ENCODE results near the gene PROB1.
A peak's percentile ranks its signal among the peaks of the same experiment; 100 is the strongest.
"Not testable (repeated sequence)": the region's sequence is repeated elsewhere in the genome, so short reads cannot be mapped to it uniquely, and the experiment has no call there.

Gene PROB1, protein sequence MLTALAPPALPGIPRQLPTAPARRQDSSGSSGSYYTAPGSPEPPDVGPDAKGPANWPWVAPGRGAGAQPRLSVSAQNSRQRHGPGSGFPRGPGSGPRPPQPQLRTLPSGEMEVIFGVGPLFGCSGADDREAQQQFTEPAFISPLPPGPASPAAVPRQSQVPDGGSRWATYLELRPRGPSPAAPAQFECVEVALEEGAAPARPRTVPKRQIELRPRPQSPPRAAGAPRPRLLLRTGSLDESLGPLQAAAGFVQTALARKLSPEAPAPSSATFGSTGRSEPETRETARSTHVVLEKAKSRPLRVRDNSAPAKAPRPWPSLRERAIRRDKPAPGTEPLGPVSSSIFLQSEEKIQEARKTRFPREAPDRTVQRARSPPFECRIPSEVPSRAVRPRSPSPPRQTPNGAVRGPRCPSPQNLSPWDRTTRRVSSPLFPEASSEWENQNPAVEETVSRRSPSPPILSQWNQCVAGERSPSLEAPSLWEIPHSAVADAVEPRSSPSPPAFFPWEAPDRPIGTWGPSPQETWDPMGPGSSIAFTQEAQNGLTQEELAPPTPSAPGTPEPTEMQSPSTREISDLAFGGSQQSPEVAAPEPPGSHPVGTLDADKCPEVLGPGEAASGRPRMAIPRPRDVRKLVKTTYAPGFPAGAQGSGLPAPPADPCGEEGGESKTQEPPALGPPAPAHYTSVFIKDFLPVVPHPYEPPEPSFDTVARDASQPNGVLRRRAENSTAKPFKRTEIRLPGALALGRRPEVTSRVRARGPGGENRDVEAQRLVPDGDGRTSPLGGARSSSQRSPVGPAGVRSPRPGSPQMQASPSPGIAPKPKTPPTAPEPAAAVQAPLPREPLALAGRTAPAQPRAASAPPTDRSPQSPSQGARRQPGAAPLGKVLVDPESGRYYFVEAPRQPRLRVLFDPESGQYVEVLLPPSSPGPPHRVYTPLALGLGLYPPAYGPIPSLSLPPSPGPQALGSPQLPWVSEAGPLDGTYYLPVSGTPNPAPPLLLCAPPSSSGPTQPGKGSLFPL

GRCh38 chr5:139394654-139395566 is at the start of gene PROB1:
TSS of gene PROB1 (minus strand) at chr5:139395104. CDS start at chr5:139395081, 23 bp downstream.
- no peak for DNase-seq (ENCODE audit: low read depth in 2 of 2)

DNA sequence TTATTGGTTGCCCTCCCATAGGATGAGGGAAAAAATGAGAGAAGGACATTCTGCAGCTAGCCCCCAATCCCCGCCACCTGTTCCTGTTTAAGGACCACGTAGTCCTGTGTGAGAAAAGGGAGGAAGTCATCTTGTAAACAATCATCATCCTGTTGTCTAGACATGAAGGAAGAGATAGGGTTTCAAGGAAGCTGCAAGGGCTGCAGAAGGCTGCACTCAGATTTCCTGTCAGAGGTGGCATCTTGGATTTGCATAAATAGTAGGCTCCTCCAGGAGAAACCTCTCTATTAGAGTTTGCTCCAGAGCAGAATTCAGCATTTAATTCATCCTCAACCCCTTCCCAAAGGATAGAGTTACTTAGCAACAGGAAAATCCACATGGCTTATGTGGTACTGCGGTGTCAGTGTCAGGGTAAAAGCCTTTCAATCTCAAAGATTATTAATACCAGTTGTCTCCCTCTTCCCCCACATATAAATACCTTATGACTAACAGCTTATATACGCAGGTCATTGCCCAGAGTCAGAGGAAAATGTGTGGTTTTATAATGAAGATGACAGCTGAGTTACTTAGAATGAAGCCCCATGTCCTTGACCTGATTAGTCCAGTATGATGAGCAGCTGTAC is 49.0 kb upstream of the PROB1 start:
- DNase-seq (ENCODE audit: low read depth in 2 of 2), result no peak

GRCh38 chr5:139440416-139440815 is 45.5 kb upstream of the PROB1 start:
- DNase-seq (ENCODE audit: low read depth in 2 of 2), result not testable (repeated sequence)

DNA sequence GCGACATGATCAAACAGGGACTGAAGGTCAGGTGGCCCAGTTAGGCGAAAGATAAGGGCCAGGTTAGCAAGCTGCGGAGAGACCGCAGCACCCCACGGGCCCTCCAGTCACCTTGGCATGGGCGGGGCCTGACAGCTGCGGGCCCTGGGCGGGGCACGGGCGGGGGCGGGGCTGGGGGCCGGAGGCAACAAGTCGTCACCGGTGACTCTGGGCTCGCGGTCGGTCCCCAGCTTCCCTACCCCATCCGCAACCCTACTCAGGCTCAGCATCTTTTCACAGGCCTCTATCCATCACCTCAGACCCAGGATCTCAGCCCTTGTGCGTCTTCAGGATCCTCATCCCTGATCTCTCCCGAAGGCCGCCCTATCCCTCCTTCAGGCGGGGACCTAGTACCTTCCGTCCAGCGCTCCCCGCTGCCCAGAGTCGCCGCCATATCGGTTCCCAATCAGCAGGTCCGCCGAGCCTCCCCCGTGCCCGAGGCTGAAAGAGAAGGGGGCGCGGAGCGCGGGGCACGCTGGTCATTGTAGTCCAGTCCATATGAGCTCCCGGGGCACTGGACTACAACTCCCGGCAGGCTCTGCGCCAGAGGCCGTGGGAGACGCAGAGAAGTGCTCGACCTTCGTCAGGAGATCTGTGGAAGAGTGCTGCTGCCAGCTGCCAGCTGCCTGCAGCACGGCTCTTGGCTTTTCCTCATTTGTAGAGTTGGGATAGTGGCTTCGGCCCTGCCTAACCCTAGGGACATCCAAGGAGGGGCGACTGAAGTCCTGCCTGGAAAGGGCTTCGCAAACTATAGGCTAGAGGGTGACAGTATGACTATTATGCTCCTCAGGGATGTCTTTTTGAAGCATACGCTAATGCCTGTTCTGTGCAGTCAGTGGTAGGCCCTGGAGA is 44.4 kb upstream of the PROB1 start, which contains the start of gene DNAJC18:
Gene DNAJC18 (minus strand): TSS at position 513 of the 891 bp plus-strand sequence. CDS start 80 bp downstream, at position 433.
- DNase-seq (ENCODE audit: low read depth in 2 of 2), result peak; percentile 80 to 91

DNA sequence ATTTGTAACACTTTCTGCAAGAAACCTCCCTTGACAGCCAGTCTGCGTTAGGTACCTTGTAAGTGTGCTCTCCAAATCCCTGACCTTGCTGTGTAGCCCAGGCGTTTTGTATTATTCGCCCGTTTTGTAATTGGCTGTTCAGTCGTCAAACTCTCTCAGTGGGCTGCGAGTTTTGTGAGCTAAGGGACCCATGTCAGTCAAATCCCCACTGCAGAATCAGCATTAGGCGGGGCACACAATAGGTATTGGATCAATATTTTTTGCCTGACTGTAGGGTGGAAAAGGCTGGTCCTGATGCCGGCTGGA is 43.8 kb upstream of the PROB1 start:
- DNase-seq (ENCODE audit: low read depth in 2 of 2), result no peak

DNA sequence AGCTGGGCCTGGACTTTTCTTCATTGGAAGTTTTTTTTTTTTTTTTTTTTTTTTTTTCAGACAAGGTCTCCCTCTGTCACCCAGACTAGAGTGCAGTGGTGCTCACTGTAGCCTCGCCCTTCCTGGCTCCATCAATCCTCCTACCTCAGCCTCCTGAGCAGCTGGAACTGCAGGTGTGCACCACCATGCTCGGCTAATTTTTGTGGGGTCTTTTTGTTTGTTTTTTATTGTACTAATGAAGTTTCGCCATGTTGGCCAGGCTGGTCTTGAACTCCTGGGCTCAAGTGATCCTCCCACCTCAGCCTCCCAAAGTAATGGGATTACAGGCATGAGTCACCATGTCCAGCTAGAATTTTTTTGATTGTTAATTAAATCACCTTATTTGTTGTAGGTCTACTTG is 40.8 kb upstream of the PROB1 start:
- DNase-seq (ENCODE audit: low read depth in 2 of 2), result no peak

GRCh38 chr5:139431706-139432105 is 36.8 kb upstream of the PROB1 start:
- DNase-seq (ENCODE audit: low read depth in 2 of 2), result no peak

- DNase-seq (ENCODE audit: low read depth in 2 of 2), result no peak
Observed at GRCh38 chr5:139430015-139430414, 35.1 kb upstream of the PROB1 start.

DNA sequence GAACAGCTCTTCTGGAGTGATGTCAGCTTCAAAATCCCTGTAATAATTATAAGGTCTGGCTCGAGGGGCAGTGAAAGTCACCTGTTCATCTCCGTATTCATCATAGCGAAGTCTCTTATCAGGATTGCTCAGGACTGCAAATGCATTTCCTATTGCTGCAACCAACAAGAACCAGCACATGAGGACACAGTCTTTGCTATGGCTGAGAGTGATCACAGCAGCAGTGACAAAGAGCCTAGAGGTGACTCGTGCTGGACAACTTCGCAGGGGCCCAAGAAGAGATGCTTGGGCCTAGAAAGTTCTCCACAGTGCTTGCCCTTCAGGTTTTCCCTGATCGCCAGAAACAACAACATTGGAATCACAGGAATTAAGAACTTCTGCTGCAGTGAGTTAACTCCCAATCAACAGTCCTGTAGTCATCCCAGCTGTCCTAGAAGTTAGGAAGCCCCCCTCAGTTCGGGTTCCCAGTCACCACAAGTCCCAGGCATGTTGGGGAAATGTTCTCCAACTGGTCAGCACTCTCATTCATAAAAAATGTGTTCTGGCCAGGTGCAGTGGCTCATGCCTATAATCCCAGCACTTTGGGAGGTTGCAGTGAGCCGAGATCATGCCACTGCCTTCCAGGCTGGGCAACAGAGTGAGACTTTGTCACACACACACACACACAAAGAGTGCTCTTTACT is 31.4 kb upstream of the PROB1 start:
- no peak for DNase-seq (ENCODE audit: low read depth in 2 of 2)

- DNase-seq (ENCODE audit: low read depth in 2 of 2), result no peak
Observed at GRCh38 chr5:139425497-139425896, 30.6 kb upstream of the PROB1 start.

- DNase-seq (ENCODE audit: low read depth in 2 of 2), result peak in 1 of 2 donors; percentile 38
Observed at GRCh38 chr5:139422307-139422893, 27.5 kb upstream of the PROB1 start.

GRCh38 chr5:139419226-139420192 is 24.6 kb upstream of the PROB1 start:
- DNase-seq (ENCODE audit: low read depth in 2 of 2), result no peak

GRCh38 chr5:139418793-139419192 is 23.9 kb upstream of the PROB1 start:
- DNase-seq (ENCODE audit: low read depth in 2 of 2), result no peak

DNA sequence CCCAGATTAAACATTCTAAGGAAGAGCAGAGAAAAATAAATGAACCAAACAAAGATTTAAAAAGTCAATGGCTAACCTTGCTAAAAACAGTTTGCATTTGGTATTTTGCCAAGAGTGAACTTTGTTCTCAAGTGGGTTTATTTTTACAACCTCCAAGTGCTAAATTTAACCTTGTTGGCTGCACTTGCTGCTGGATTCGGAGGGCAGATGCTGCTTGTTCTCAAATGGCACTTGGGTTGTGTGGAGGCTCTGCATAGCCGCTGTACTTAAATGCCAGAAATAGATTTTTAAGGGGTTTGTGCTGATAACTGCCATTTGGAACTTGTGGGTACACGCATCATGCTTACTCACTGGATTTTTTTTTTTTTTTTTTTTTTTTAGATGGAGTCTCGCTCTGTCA is 22.3 kb upstream of the PROB1 start:
- no peak for DNase-seq (ENCODE audit: low read depth in 2 of 2)

DNA sequence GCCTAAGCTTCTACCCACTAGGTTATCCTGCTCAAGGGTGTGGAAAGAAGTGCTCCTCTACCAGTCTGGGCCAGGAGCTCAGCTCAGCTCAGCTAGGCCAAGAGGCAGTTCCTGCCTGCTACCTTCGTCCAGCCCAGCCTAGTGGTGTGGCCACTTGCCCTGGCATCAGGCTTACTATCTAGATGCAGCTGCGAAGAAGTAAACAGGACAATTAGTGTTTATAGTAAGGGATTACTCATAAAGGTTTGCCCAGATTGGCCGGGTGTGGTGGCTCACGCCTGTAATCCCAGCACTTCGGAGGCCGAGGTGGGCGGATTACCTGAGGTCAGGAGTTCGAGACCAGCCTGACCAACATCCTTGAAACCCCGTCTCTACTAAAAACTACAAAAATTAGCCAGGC is 21.7 kb upstream of the PROB1 start:
- no peak for DNase-seq (ENCODE audit: low read depth in 2 of 2)

- DNase-seq (ENCODE audit: low read depth in 2 of 2), result no peak
Observed at GRCh38 chr5:139415869-139416268, 21.0 kb upstream of the PROB1 start.

DNA sequence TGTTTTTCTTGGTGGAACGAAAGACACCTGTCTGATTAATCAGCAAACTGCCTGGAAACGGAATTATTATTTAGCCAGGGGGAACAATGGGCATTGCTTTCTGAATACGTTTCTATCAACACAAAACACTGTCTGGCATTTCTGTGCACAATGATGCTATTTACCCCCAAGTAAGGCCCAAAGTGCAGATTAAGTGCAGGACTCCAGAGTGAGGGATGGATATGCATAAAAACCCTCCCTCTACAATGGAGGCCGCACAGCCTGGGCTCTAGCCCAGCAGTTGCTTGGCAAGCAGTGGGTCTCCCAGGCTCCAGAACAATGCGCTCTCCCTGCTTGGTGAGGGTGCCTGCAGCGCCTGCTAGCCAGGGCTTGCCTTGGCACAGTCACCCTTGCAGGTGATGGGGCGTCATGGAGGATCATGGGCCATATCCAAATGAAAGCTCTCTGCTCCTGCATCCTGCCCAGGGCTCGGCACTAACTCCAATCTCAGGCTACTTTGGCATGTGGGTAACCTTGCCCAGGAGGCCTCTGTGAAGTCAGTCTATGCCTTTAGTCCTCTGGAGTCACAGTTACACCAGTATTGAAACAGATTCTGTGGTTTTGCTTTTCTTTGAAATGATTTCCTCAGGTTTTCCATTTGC is 20.4 kb upstream of the PROB1 start:
- DNase-seq (ENCODE audit: low read depth in 2 of 2), result no peak
